NB4 (cell line): ENCODE results near the gene TSC1.

Experiments
- CTCF ChIP-seq: IDR thresholded peaks from one replicate; pipeline ENCODE4 v1.5.1; 2012; ENCODE audit warnings: low read depth, low read length
- POLR2A ChIP-seq: IDR thresholded peaks from 2 replicates; pipeline ENCODE4 v1.6.1; 2011; ENCODE audit warnings: mild to moderate bottlenecking; ENCODE audit not compliant: insufficient read length; ENCODE audit errors: extremely low read depth

- TF ChIP-seq CTCF (no peak), POLR2A (no peak)
Measured at GRCh38 chr9:132846918-132847515, 97.4 kb downstream of the TSC1 start.
